Activated CD8-positive, alpha-beta T cell treated with anti-CD3 and anti-CD28 coated beads for 36 hours (primary cell): Measurements from ENCODE around the gene TFEB. TPM values are rescaled to one million over a fixed set of nuclear protein-coding genes. Genes with fewer than 3 reads are reported as not detected.

Source experiments
- ATAC-seq: fragments of 200-7000 bp; cut with Tn5 transposase; one replicate; pipeline ENCODE4 v1.10.0; 2021; ENCODE audit warnings: mild to moderate bottlenecking, moderate library complexity
- CTCF ChIA-PET: fragments of 350-600 bp; sonication (Branson Sonifier 250); formaldehyde crosslinking; loops from one replicate; lab custom pipeline; 2021; ENCODE audit warnings: antibody characterized with exemption; lab: Charles Lee
- POLR2A ChIA-PET: fragments of 350-600 bp; sonication (Branson Sonifier 250); formaldehyde crosslinking; loops from one replicate; lab custom pipeline; 2021; ENCODE audit warnings: antibody characterized with exemption; lab: Charles Lee
- DNase-seq: peaks from one replicate; pipeline ENCODE4 v3.0.0-alpha.2; 2020
- H3K27ac Mint-ChIP-seq: one replicate; pipeline ENCODE4 v1.8.0; 2021; ENCODE audit warnings: mild to moderate bottlenecking, mixed read lengths
- H3K27me3 Mint-ChIP-seq: one replicate; pipeline ENCODE4 v1.8.0; 2021; ENCODE audit warnings: mixed read lengths
- H3K36me3 Mint-ChIP-seq: one replicate; pipeline ENCODE4 v1.8.0; 2021; ENCODE audit warnings: low read depth, mixed read lengths
- H3K4me1 Mint-ChIP-seq: one replicate; pipeline ENCODE4 v1.8.0; 2021; ENCODE audit warnings: low read depth, mixed read lengths
- H3K4me3 Mint-ChIP-seq: one replicate; pipeline ENCODE4 v1.8.0; 2021; ENCODE audit warnings: mild to moderate bottlenecking, moderate library complexity, mixed read lengths
- H3K9me3 Mint-ChIP-seq: one replicate; pipeline ENCODE4 v1.8.0; 2021; ENCODE audit warnings: mixed read lengths
- intact Hi-C: fragments of 100-400 bp; cut with micrococcal nuclease; formaldehyde crosslinking; loops from one replicate; pipeline ENCODE4 v1.10.0; 2022
- total RNA-seq, 2 experiments: library from RNA; stranded (reverse); gene quantifications; one replicate each; pipeline ENCODE4 v1.2.3, GENCODE V29; 2021
- TF ChIP-seq, protein P1 (sequence below): fragments of 200-600 bp; IDR thresholded peaks from one replicate; pipeline ENCODE4 v1.8.0; 2022; ENCODE audit warnings: antibody characterized with exemption, mild to moderate bottlenecking

Gene TFEB
- total RNA-seq, 2 experiments from 2014 or later, result 14.6 to 15.9 TPM

DNA sequence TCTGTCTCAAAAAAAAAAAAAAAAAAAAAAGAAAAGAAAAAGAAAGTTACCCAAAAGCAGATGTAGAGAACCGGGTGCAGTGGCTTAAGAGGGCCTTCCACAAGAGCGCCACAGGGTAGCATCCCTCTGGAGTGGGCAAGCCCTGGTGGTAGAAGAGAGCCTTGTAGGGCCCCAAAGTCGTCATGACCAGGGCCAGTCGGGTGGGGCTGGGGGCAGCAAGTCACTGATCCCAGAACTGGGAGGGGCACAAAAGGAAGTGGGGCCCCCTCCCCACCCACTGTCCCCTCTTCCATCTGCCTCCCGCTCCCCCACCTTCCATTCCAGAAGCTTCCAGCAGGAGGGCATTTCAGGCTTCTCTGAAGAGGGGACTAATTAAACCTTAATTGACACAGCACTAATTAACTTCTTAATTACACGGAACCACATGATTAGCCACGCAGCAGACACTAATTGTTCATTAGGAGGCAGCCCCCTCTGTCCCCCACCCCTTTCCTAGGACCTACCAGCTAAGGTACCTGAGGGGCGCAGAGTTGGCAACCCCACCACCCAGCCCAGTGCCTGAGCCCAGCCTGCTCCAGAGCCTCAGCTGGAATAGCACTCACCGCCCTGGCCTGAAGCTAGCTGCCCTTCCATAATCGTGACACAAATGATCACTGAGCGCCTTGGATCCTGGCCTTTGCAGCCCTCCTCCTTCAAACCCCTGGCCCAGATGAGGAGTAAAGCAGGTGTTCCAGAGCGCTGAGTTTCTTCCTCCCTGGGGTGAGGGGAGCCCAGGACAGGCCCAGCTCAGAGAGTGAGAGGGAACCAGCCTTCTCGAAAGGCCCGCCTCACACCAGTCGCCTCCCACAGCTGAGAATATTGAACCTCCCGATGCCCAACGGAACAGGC is 62.3 kb downstream of the TFEB start:
- Mint-ChIP-seq H3K4me3 (no peak overlapping the region), H3K36me3 (no peaks in the 10 kb centered on the region), H3K4me1 (no peaks in the 10 kb centered on the region), H3K9me3 (no peaks in the 10 kb centered on the region), H3K27ac (no peak overlapping the region), H3K27me3 (peaks cover 6% of the 10 kb centered on the region)
- intact Hi-C loops, result no loop called here
- no peak for ATAC-seq
- no peak for DNase-seq
- ChIA-PET CTCF (interaction anchor here (1.6 kb wide), 1 partner anchor 10 kb away, joined by 5 read pairs; no protein-coding TSS in a partner anchor), POLR2A (no interaction called here)
- TF ChIP-seq, protein P1, sequence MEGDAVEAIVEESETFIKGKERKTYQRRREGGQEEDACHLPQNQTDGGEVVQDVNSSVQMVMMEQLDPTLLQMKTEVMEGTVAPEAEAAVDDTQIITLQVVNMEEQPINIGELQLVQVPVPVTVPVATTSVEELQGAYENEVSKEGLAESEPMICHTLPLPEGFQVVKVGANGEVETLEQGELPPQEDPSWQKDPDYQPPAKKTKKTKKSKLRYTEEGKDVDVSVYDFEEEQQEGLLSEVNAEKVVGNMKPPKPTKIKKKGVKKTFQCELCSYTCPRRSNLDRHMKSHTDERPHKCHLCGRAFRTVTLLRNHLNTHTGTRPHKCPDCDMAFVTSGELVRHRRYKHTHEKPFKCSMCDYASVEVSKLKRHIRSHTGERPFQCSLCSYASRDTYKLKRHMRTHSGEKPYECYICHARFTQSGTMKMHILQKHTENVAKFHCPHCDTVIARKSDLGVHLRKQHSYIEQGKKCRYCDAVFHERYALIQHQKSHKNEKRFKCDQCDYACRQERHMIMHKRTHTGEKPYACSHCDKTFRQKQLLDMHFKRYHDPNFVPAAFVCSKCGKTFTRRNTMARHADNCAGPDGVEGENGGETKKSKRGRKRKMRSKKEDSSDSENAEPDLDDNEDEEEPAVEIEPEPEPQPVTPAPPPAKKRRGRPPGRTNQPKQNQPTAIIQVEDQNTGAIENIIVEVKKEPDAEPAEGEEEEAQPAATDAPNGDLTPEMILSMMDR, result no peak

DNA sequence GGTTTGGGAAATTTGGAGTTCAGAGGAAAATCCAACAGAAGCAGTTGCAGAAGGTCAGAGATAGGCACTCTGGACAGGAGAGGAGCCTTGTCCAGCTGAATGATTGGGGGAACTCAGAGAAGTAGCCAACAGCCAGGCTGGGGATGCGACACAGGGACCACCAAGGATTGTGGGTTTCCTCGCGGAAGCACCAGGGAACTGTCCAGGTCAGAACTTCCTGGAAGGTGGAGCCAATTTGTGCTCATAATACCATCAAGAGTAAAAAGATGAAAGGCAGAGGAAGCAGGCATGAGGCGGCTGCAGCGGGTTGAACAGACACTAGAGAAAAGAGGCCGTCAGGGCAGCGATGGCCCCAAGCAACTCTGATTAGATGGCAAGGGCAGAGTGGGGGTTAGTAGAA is 63.4 kb downstream of the TFEB start:
- H3K36me3 Mint-ChIP-seq, result no peaks in the 10 kb centered on the region
- H3K4me3 Mint-ChIP-seq, result no peak overlapping the region
- no peak overlapping the region for H3K27ac Mint-ChIP-seq
- CTCF ChIA-PET, result no interaction called here
- intact Hi-C loops, result no loop called here
- no peaks in the 10 kb centered on the region for H3K4me1 Mint-ChIP-seq
- ATAC-seq (no peak), DNase-seq (no peak)
- peaks cover 6% of the 10 kb centered on the region for H3K27me3 Mint-ChIP-seq
- TF ChIP-seq, protein P1, result no peak
- POLR2A ChIA-PET, result no interaction called here
- no peaks in the 10 kb centered on the region for H3K9me3 Mint-ChIP-seq

DNA sequence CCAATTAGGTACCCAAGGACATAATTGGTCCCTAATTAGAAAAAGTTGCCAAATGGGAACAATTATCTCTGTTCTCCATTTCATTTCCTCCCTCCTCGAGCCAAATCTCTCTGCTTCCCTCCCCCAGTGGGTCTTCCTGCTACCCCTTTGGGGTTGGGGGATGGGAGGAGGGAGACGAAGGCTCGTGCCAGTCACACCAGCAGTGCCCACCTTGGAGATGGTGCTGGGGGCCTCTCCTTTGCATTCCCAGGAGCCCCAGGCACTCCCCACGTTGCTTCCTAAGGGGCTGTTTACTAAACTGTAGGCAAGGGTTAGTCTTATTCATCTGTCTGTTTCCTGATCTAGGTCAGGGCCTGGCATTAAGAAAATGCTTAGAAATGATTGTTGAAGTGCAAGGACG is 64.0 kb downstream of the TFEB start:
- Mint-ChIP-seq H3K4me3 (no peak overlapping the region), H3K4me1 (no peaks in the 10 kb centered on the region), H3K9me3 (no peaks in the 10 kb centered on the region), H3K36me3 (no peaks in the 10 kb centered on the region), H3K27ac (no peak overlapping the region), H3K27me3 (peaks cover 6% of the 10 kb centered on the region)
- DNase-seq (no peak), ATAC-seq (no peak)
- ChIA-PET POLR2A (interaction anchor here (0.7 kb wide), 1 partner anchor 91 kb away, joined by 3 read pairs; no protein-coding TSS in a partner anchor), CTCF (no interaction called here)
- TF ChIP-seq, protein P1, result no peak
- intact Hi-C loops, result no loop called here

DNA sequence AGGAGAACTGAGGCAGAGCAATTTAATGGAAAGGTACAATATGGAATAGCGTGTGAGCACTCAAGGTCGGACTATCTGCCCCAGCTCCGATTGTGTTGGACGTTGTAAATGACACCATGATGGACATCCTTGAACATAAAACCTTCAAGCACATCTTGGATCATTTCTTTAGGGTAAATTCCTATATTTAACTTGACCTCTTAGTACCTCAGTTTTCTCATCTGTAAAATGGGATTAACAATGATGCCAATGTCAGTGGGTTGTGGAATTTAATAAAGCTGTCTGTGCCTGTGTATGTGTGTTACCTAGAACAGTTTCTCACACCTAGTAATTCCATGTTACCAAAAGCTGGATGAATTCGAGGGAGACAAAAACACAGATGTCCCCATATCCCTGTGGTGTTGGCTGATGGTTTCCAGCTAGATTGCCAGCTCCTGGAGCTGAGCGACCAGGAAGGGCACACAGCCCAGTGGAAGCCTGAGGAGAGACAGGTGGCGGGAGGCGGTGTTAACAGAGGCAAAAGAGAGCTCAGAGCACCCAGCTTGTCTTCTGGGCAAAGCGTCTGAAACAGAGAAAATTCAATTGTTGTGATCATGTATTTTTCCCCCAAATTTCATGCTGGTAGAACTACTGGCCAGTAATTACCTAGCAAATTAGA is 64.6 kb downstream of the TFEB start:
- TF ChIP-seq, protein P1, result no peak
- ChIA-PET POLR2A (interaction anchor here (0.7 kb wide), 1 partner anchor 90 kb away, joined by 3 read pairs; no protein-coding TSS in a partner anchor), CTCF (interaction anchor here (0.9 kb wide), 1 partner anchor 10 kb away, joined by 3 read pairs; no protein-coding TSS in a partner anchor)
- H3K27me3 Mint-ChIP-seq, result peaks cover 6% of the 10 kb centered on the region
- ATAC-seq (no peak), DNase-seq (no peak)
- intact Hi-C loops, result no loop called here
- H3K9me3 Mint-ChIP-seq, result no peaks in the 10 kb centered on the region
- no peaks in the 10 kb centered on the region for H3K4me1 Mint-ChIP-seq
- H3K27ac Mint-ChIP-seq, result no peak overlapping the region
- no peak overlapping the region for H3K4me3 Mint-ChIP-seq
- H3K36me3 Mint-ChIP-seq, result no peaks in the 10 kb centered on the region

DNA sequence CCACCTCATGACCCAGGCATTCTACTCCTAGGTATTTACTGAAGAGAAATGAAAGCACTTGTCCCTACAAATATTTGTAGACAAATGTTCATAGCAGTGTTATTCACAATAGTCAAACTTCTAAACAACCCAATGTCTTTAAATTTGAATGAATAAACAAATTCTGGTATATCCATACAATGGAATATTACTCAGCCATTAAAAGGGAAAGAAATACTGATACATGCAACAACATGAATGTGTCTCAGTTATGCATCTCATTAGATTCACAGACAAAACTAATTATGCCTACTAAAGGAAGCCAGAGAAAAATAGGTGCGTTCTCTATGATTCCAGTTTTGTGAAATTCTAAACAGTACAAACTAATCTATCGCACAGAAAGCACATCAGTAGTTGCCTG is 66.4 kb downstream of the TFEB start:
- ChIA-PET POLR2A (no interaction called here), CTCF (no interaction called here)
- Mint-ChIP-seq H3K4me3 (no peak overlapping the region), H3K27ac (no peak overlapping the region), H3K4me1 (no peaks in the 10 kb centered on the region), H3K27me3 (peaks cover 5% of the 10 kb centered on the region), H3K36me3 (no peaks in the 10 kb centered on the region), H3K9me3 (no peaks in the 10 kb centered on the region)
- TF ChIP-seq, protein P1, result no peak
- intact Hi-C loops, result no loop called here
- DNase-seq (no peak), ATAC-seq (no peak)
